ENCODE data around the gene PRELID1.

- TF ChIP-seq CHD2 (IDR thresholded peaks at IDR 0.05; ENCODE audit: low read length, partially characterized antibody) (no peak), CBX8 (IDR thresholded peaks at IDR 0.05) (no peak), CTCF (IDR thresholded peaks at IDR 0.05) (peak; percentile 57), CBX2 (IDR thresholded peaks at IDR 0.05; ENCODE audit: borderline replicate concordance, low read depth) (no peak), REST (IDR thresholded peaks at IDR 0.05) (no peak), PBX3 (IDR thresholded peaks at IDR 0.05) (no peak), EP300 (IDR thresholded peaks at IDR 0.05) (no peak), BHLHE40 (IDR thresholded peaks at IDR 0.05; ENCODE audit: low read depth, low read length) (no peak), POLR2A (IDR thresholded peaks at IDR 0.05; ENCODE audit: low read length) (no peak), HDAC2 (IDR thresholded peaks at IDR 0.05) (no peak), RFX5 (IDR thresholded peaks at IDR 0.05) (no peak)
Observed at GRCh38 chr5:177336112-177336511, 32.5 kb downstream of the PRELID1 start.

Measured in A549 (cell line).